ENCODE data around the gene SHD.
"Not testable (repeated sequence)": the region's sequence is repeated elsewhere in the genome, so short reads cannot be mapped to it uniquely, and the experiment has no call there.

SHD gene

GRCh38 chr19:4327252-4327876 is 48.3 kb downstream of the SHD start:
- DNase-seq (ENCODE audit: low spot score), result peak; percentile 50

DNA sequence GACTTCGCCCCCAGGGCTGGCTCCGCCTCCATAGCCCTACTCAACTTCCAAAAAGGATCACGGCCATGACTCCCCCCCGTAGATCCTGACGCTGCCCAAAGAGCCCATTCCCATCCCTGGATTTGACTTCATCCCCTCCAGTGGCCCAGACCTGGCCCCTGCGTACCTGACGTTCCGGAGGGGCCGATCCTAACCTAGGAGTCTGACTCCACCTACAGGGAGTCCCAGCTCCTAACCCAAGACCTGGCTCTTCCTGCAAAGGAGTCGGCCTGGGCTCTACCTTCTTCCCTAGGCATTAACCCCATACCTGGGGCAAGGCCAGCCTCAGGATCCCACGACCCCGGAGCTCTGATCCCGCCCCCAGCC is 48.8 kb downstream of the SHD start:
- no peak for DNase-seq (ENCODE audit: low spot score)

DNA sequence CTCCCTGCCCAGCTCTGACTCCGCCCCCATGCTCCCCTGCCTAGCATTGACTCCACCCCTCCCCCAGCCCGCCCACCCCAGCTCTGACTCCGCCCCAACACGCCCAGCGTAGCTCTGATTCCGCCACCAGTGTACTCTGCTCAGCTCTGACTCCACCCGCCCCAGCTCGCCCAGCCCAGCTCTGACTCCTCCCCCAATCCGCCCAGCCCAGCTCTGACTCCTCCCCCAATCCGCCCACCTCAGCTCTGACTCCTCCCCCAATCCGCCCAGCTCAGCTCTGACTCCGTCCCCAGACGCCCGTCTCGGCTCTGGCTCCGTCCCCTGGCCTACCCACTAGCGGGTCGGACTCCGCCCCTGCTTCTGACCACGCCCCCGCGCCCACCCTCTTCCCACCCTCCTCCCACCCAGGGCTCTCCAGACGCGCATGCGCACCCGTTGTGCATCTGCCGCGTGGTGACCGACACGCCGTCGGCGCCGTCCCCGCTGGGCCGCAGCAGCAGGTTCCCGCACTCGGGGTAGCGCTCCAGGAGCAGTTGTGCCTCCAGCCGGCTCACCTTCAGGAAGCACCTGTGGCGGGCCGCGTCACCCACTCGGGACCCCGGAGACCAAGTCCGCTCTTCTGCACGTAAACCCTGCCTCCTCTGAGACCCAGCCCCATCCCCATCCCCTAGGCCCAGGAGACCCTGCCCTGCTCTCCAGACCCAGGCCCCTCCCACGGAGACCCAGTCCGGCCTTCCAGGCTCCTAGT is 49.4 kb downstream of the SHD start:
- peak; percentile 98 for DNase-seq (ENCODE audit: low spot score)

GRCh38 chr19:4328991-4329681 is 50.1 kb downstream of the SHD start:
- DNase-seq (ENCODE audit: low spot score), result not testable (repeated sequence)

GRCh38 chr19:4329858-4330257 is 50.8 kb downstream of the SHD start:
- no peak for DNase-seq (ENCODE audit: low spot score)

- no peak for DNase-seq (ENCODE audit: low spot score)
These were observed 56.0 kb downstream of the SHD start for GRCh38 chr19:4334929-4335570.

- DNase-seq (ENCODE audit: low spot score), result no peak
These were observed 58.9 kb downstream of the SHD start for GRCh38 chr19:4337906-4338440.

- no peak for DNase-seq (ENCODE audit: low spot score)
These were observed 59.6 kb downstream of the SHD start, which contains the start of gene STAP2 for GRCh38 chr19:4338441-4339355. STAP2 (minus strand) TSS chr19:4338827; CDS start chr19:4338753, 74 bp downstream.
